MM.1S (cell line): Measurements from ENCODE around the gene ZNF598.

Source experiments
- EZH2 ChIP-seq: fragments of 300-600 bp; sonication (generic); optimal IDR thresholded peaks from 2 replicates; pipeline ENCODE3; 2017; ENCODE audit warnings: low read depth, mild to moderate bottlenecking, antibody characterized with exemption, low read length, mixed read lengths
- EZH2phosphoT487 ChIP-seq: fragments of 300-600 bp; sonication (generic); IDR thresholded peaks from 2 replicates; pipeline ENCODE4 v1.6.1; 2018; ENCODE audit warnings: antibody characterized with exemption, low read length
- TF ChIP-seq, protein P1 (sequence below): fragments of 300-600 bp; sonication (generic); IDR thresholded peaks from 2 replicates; pipeline ENCODE4 v1.5.1; 2016; ENCODE audit warnings: antibody characterized with exemption, low read length, mixed read lengths

DNA sequence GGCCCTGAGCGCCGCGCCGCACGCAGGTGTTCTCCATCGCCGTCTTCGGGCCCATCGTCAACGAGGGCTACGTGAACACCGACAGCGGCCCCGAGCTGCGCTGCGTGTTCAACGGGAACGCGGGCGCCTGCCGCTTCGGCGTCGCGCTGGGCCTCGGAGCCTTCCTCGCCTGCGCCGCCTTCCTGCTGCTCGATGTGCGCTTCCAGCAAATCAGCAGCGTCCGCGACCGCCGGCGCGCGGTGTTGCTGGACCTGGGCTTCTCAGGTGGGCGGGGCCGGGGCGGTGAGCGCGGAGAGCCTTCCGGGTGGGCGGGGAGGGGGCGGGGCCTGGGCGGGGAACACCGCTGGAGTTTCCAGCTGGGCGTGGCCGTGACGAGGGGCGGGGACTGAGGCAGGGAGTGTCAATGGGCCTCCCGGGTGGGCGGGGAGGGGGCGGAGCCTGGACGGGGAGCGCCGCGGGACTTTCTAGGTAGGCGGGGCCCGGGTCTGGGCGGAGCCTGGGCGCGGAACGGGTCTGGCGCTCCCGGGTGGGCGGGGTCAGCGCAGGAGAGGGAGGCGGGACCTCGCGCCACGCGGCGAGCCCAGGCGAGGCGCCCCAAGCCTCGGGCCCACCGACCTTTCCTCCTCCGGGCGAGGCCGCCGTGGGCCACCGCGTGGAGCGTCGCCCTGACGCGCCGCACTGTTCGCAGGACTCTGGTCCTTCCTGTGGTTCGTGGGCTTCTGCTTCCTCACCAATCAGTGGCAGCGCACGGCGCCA is 17.5 kb downstream of the ZNF598 start:
- TF ChIP-seq, protein P1, sequence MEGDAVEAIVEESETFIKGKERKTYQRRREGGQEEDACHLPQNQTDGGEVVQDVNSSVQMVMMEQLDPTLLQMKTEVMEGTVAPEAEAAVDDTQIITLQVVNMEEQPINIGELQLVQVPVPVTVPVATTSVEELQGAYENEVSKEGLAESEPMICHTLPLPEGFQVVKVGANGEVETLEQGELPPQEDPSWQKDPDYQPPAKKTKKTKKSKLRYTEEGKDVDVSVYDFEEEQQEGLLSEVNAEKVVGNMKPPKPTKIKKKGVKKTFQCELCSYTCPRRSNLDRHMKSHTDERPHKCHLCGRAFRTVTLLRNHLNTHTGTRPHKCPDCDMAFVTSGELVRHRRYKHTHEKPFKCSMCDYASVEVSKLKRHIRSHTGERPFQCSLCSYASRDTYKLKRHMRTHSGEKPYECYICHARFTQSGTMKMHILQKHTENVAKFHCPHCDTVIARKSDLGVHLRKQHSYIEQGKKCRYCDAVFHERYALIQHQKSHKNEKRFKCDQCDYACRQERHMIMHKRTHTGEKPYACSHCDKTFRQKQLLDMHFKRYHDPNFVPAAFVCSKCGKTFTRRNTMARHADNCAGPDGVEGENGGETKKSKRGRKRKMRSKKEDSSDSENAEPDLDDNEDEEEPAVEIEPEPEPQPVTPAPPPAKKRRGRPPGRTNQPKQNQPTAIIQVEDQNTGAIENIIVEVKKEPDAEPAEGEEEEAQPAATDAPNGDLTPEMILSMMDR = no peak
- no peak for TF ChIP-seq EZH2phosphoT487
- TF ChIP-seq EZH2 = no peak
